CD14-positive monocyte (primary cell): ENCODE results near the gene FCHO2. TPM values are rescaled to one million over a fixed set of nuclear protein-coding genes. Genes with fewer than 3 reads are reported as not detected.
"Not testable (repeated sequence)": the region's sequence is repeated elsewhere in the genome, so short reads cannot be mapped to it uniquely, and the experiment has no call there.

ENCODE experiments used
- DNase-seq, 3 donors: peaks; one replicate each; pipeline ENCODE4 v3.0.0-alpha.2; 2011 to 2022
- H2AFZ ChIP-seq: 2 replicates; pipeline ENCODE4 v1.6.0; 2012; ENCODE audit warnings: mild to moderate bottlenecking, low read depth, low read length, inconsistent platforms; ENCODE audit not compliant: insufficient read depth, poor library complexity, severe bottlenecking
- H3K27ac ChIP-seq, 2 donors: 1 replicate in 1 of 2; 2 replicates in 1 of 2; pipeline ENCODE4 v1.5.1; 2012 to 2013; ENCODE audit warnings: low read length in 2 of 2, control low read depth in 1 of 2, inconsistent platforms in 1 of 2, low read depth in 1 of 2, mild to moderate bottlenecking in 1 of 2
- H3K27me3 ChIP-seq, 2 donors: one replicate each; pipeline versions ENCODE4 v1.6.0 to v1.6.1; 2011 to 2013; ENCODE audit warnings: low read length in 2 of 2; ENCODE audit not compliant: control insufficient read depth in 2 of 2, insufficient read depth in 2 of 2
- H3K36me3 ChIP-seq, 2 donors: replicated peaks in 1 of 2; 1 replicate in 1 of 2; 2 replicates in 1 of 2; pipeline versions ENCODE4 v1.5.1 to v1.6.1; 2012 to 2013; ENCODE audit warnings: low read length in 2 of 2, control low read depth in 1 of 2, inconsistent platforms in 1 of 2, mild to moderate bottlenecking in 1 of 2; ENCODE audit not compliant: insufficient read depth in 2 of 2, control insufficient read depth in 1 of 2
- H3K4me1 ChIP-seq, 2 donors: 1 replicate in 1 of 2; 2 replicates in 1 of 2; pipeline versions ENCODE4 v1.5.1 to v1.6.1; 2012 to 2013; ENCODE audit warnings: low read length in 2 of 2, control low read depth in 1 of 2, inconsistent platforms in 1 of 2, mild to moderate bottlenecking in 1 of 2, moderate library complexity in 1 of 2; ENCODE audit not compliant: insufficient read depth in 2 of 2, control insufficient read depth in 1 of 2
- H3K4me2 ChIP-seq: replicated peaks from 2 replicates; pipeline ENCODE3; 2012; ENCODE audit warnings: low read length, moderate library complexity, mild to moderate bottlenecking; ENCODE audit not compliant: poor library complexity, severe bottlenecking; ENCODE audit errors: extremely low read depth
- H3K4me3 ChIP-seq, 3 experiments: fragments of 200-600 bp in 1 of 3; sonication (generic) in 1 of 3; replicated peaks in 1 of 3; 1 replicate in 2 of 3; 2 replicates in 1 of 3; pipeline ENCODE4 v1.5.1; 2011 to 2013; ENCODE audit warnings: low read length in 3 of 3, mild to moderate bottlenecking in 3 of 3, control low read depth in 2 of 3, low read depth in 2 of 3, inconsistent platforms in 1 of 3, moderate library complexity in 1 of 3
- H3K79me2 ChIP-seq: 2 replicates; pipeline ENCODE4 v1.6.0; 2012; ENCODE audit warnings: mild to moderate bottlenecking, control low read depth, inconsistent platforms, low read length, moderate library complexity; ENCODE audit not compliant: insufficient read depth
- H3K9ac ChIP-seq: 2 replicates; pipeline ENCODE4 v1.6.0; 2017; ENCODE audit warnings: low read length, mild to moderate bottlenecking; ENCODE audit not compliant: insufficient read depth, poor library complexity, severe bottlenecking
- H3K9me3 ChIP-seq, 2 donors: replicated peaks in 1 of 2; 1 replicate in 1 of 2; 2 replicates in 1 of 2; pipeline versions ENCODE4 v1.5.1 to v1.6.1; 2012 to 2013; ENCODE audit warnings: low read length in 2 of 2, control low read depth in 1 of 2; ENCODE audit not compliant: control insufficient read depth in 1 of 2, insufficient read depth in 1 of 2
- H4K20me1 ChIP-seq: 2 replicates; pipeline ENCODE4 v1.6.0; 2012; ENCODE audit warnings: mild to moderate bottlenecking, low read length, control low read depth, moderate library complexity; ENCODE audit not compliant: insufficient read depth
- H3K27ac Mint-ChIP-seq, 7 donors: one replicate each; pipeline ENCODE4 v1.8.0; 2020; ENCODE audit warnings: mild to moderate bottlenecking in 7 of 7, mixed read lengths in 7 of 7, moderate library complexity in 6 of 7, inconsistent platforms in 2 of 7
- H3K27me3 Mint-ChIP-seq, 3 donors: one replicate each; pipeline ENCODE4 v1.8.0; 2021 to 2022; ENCODE audit warnings: low read depth in 3 of 3, mild to moderate bottlenecking in 3 of 3, mixed read lengths in 3 of 3, moderate library complexity in 3 of 3, inconsistent platforms in 1 of 3
- H3K36me3 Mint-ChIP-seq, 2 donors: one replicate each; pipeline ENCODE4 v1.8.0; 2020; ENCODE audit warnings: mixed read lengths in 2 of 2, inconsistent platforms in 1 of 2, mild to moderate bottlenecking in 1 of 2
- H3K4me1 Mint-ChIP-seq: one replicate; pipeline ENCODE4 v1.8.0; 2020; ENCODE audit warnings: mild to moderate bottlenecking, mixed read lengths
- H3K4me3 Mint-ChIP-seq, 2 donors: one replicate each; pipeline ENCODE4 v1.8.0; 2020; ENCODE audit warnings: mild to moderate bottlenecking in 2 of 2, mixed read lengths in 2 of 2, moderate library complexity in 1 of 2
- H3K9me3 Mint-ChIP-seq, 7 donors: one replicate each; pipeline ENCODE4 v1.8.0; 2020 to 2022; ENCODE audit warnings: mixed read lengths in 7 of 7, mild to moderate bottlenecking in 6 of 7, moderate library complexity in 6 of 7, inconsistent platforms in 2 of 7
- CTCF ChIP-seq: fragments of 200-600 bp; IDR thresholded peaks from one replicate; pipeline ENCODE4 v1.8.0; 2022; ENCODE audit warnings: antibody characterized with exemption, mild to moderate bottlenecking
- WGBS: methylation state at CpG from one replicate; pipeline ENCODE4 v1.1.5; 2013; ENCODE audit warnings: missing lambda C conversion rate; ENCODE audit not compliant: insufficient coverage; 5-methylcytosine and 5-hydroxymethylcytosine counted together
- intact Hi-C, 2 donors: fragments of 100-400 bp; cut with micrococcal nuclease; formaldehyde crosslinking; loops; one replicate each; pipeline versions ENCODE4 v1.15.0 to v1.15.1; 2023
- polyA plus RNA-seq, 3 donors: library from polyadenylated mRNA; depleted of rRNA in 1 of 3; unstranded in 2 of 3; stranded (reverse) in 1 of 3; fragments of 300-500 nt in 2 of 3; fragments of >200 nt in 1 of 3; fragmentation: Illumina TruSeq in 2 of 3; gene quantifications; 1 replicate in 2 of 3; 2 replicates in 1 of 3; pipeline ENCODE4 v1.2.3, GENCODE V29; 2012 to 2021

Gene FCHO2
- polyA plus RNA-seq, 3 donors, result 8.3 to 10.1 (median 9.9) TPM

- Mint-ChIP-seq H3K9me3 (peaks cover 0 to 3% (median 0%) of the 10 kb centered on the region in 7 donors), H3K36me3 (peaks cover 4 to 18% of the 10 kb centered on the region in 2 donors), H3K27me3 (no peaks in the 10 kb centered on the region), H3K4me3 (no peak overlapping the region), H3K4me1 (no peaks in the 10 kb centered on the region), H3K27ac (no peak overlapping the region)
- H3K4me3 ChIP-seq, result no peak overlapping the region
- no peak overlapping the region for H3K4me2 ChIP-seq
- no peak for TF ChIP-seq CTCF
- peaks cover 4% of the 10 kb centered on the region for H4K20me1 ChIP-seq
- peaks cover 0 to 17% of the 10 kb centered on the region in 2 donors for H3K36me3 ChIP-seq
- H3K27me3 ChIP-seq, result no peaks in the 10 kb centered on the region
- H3K27ac ChIP-seq, result no peak overlapping the region
- 100% methylated on average over 2 of the region's 4 CpGs for whole genome bisulfite sequencing
- no peak for DNase-seq
- H3K79me2 ChIP-seq, result no peaks in the 10 kb centered on the region
- H2AFZ ChIP-seq, result no peak overlapping the region
- no peaks in the 10 kb centered on the region for H3K9me3 ChIP-seq
- H3K4me1 ChIP-seq, result no peaks in the 10 kb centered on the region
- H3K9ac ChIP-seq, result no peak overlapping the region
- intact Hi-C loops, result no loop called here
Measured at GRCh38 chr5:73007051-73007450, 51.2 kb downstream of the FCHO2 start.

DNA sequence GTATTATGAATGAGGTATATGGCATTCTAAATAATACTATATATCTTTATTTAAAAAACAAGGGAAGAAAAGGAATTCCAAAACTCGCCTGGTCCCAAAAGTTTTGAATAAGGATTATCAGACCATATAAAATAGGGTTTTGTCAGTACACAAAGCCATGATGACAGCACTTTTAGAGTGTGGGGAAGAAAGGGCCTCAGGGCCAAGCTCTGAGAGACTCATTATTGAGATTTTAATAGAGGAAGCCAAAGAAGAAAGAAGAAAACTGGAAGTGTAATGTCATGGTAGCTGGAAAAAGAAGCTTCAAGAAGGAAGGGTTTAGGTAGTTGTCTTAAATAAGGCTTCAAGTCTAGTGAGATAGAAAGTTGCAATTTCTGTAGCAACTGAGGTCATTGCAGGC lies 53.0 kb downstream of the FCHO2 start:
- no peaks in the 10 kb centered on the region for H3K27me3 Mint-ChIP-seq
- Histone ChIP-seq H3K4me3 (no peak overlapping the region), H3K79me2 (no peaks in the 10 kb centered on the region), H3K9ac (no peak overlapping the region), H2AFZ (no peak overlapping the region), H3K4me1 (no peaks in the 10 kb centered on the region), H3K27ac (no peak overlapping the region), H4K20me1 (peaks cover 4% of the 10 kb centered on the region), H3K36me3 (peaks cover 0 to 18% of the 10 kb centered on the region in 2 donors), H3K4me2 (no peak overlapping the region), H3K27me3 (no peaks in the 10 kb centered on the region), H3K9me3 (no peaks in the 10 kb centered on the region)
- no peak for TF ChIP-seq CTCF
- DNase-seq, result no peak
- H3K9me3 Mint-ChIP-seq, result peaks cover 0 to 3% (median 2%) of the 10 kb centered on the region in 7 donors
- H3K36me3 Mint-ChIP-seq, result peaks cover 6 to 24% of the 10 kb centered on the region in 2 donors
- no peak overlapping the region for H3K27ac Mint-ChIP-seq
- intact Hi-C loops, result no loop called here
- no peaks in the 10 kb centered on the region for H3K4me1 Mint-ChIP-seq
- no peak overlapping the region for H3K4me3 Mint-ChIP-seq
- no CpG with 5 or more reads among the region's 1 CpG for WGBS

DNA sequence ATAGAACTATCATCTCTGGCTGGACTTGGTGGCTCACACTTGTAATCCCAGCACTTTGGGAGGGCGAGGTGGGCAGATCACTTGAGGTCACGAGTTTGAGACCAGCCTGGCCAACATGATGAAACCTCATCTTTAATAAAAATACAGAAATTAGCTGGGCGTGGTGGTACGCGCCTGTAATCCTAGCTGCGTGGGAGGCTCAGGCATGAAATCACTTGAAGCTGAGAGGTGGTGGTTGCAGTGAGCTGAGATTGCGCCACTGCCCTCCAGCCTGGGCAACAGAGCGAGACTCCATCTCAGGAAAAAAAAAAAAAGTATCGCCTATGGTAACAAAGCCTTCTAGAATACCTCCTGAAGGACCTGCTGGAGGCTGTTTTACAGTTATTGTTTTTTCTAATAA lies 55.8 kb downstream of the FCHO2 start:
- DNase-seq, H3K9me3 Mint-ChIP-seq, intact Hi-C loops, H3K9me3 ChIP-seq, H3K27me3 ChIP-seq, H3K4me1 ChIP-seq, H4K20me1 ChIP-seq, H3K9ac ChIP-seq, H3K79me2 ChIP-seq, H3K4me1 Mint-ChIP-seq, H3K27ac ChIP-seq, H3K4me2 ChIP-seq, H3K27me3 Mint-ChIP-seq, H3K27ac Mint-ChIP-seq, H2AFZ ChIP-seq, H3K4me3 ChIP-seq, H3K4me3 Mint-ChIP-seq: not testable (repeated sequence)
- peaks cover 0 to 14% of the 10 kb centered on the region in 2 donors for H3K36me3 ChIP-seq
- H3K36me3 Mint-ChIP-seq, result peaks cover 6 to 23% of the 10 kb centered on the region in 2 donors
- WGBS, result 100% methylated on average over 2 of the region's 9 CpGs
